DOHH2 (cell line): ENCODE measurements around the gene RPS2.
"Not testable (repeated sequence)": the region's sequence is repeated elsewhere in the genome, so short reads cannot be mapped to it uniquely, and the experiment has no call there.

ENCODE experiments used
- CTCF ChIP-seq: fragments of 200-600 bp; sonication (generic); IDR thresholded peaks from one replicate; pipeline ENCODE4 v1.5.1; 2014; ENCODE audit warnings: antibody characterized with exemption, mild to moderate bottlenecking, low read depth, low read length; ENCODE audit not compliant: poor library complexity, severe bottlenecking
- EZH2phosphoT487 ChIP-seq: fragments of 200-600 bp; sonication (generic); IDR thresholded peaks from 2 replicates; pipeline ENCODE4 v1.6.1; 2017; ENCODE audit warnings: borderline replicate concordance, mild to moderate bottlenecking, antibody characterized with exemption, low read length, moderate library complexity, mixed read lengths

GRCh38 chr16:1962161-1963153 is 2.2 kb downstream of the RPS2 start:
- TF ChIP-seq CTCF, EZH2phosphoT487: not testable (repeated sequence)
